Measurements from ENCODE around the gene MRPL51. TPM values are rescaled to one million over a fixed set of nuclear protein-coding genes. Genes with fewer than 3 reads are reported as not detected.

Gene MRPL51
- total RNA-seq, 1 donor from 2014 or later, result 202 TPM

DNA sequence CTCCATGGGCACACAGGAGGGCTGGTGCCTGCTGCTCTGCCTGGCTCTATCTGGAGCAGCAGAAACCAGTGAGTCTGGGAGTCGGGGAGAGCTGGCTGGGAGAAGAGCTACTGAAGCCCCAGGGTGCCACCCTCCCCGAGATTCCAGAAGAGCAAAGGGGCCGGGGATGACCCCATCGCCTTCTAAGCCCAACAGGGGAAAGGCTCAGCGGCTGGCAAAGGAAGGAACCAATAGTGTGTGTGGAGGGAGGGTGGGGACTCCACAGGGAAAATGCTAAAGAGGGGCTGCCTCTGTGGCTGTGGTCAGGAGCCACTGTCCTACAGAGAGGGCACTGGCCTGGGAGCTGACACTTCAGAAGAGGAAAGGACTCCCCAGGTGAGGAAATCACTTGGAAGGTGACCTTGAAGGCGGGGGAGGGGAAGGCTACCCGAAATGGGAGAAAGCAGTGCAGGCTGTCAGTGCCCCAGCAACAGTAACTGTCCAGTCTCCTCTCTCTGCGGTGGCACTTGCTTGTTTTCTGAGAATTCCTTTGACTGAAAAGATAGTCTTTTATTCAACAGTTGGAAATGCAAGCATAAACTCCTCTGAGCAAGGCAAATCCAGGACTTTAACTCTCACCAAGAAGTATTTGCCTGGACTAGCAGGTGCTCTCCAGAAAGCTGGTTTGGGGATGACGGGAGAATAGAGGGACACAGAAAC, 40.7 kb downstream of the MRPL51 start:
- H3K9ac ChIP-seq (ENCODE audit: low read length), result peak overlapping the region; percentile 78
- peak overlapping the region; percentile 79 for H3K27ac ChIP-seq (ENCODE audit: low read depth, low read length)
- no peaks in the 10 kb centered on the region for H3K27me3 ChIP-seq (ENCODE audit: insufficient read depth, low read length)
- Mint-ChIP-seq H3K36me3 (ENCODE audit: low read depth, unreplicated experiment) (peaks cover 12% of the 10 kb centered on the region), H3K9me3 (ENCODE audit: unreplicated experiment) (no peaks in the 10 kb centered on the region), H3K27me3 (ENCODE audit: low read depth, unreplicated experiment) (peaks cover 6% of the 10 kb centered on the region), H3K27ac (ENCODE audit: unreplicated experiment) (peak overlapping the region; percentile 77), H3K4me1 (ENCODE audit: low read depth, unreplicated experiment) (peaks cover 14% of the 10 kb centered on the region), H3K4me3 (ENCODE audit: unreplicated experiment) (no peak overlapping the region)
- no peak for FAIRE-seq
- peak overlapping the region; percentile 92 for H3K4me2 ChIP-seq (ENCODE audit: low read length)
- no peaks in the 10 kb centered on the region for H3K79me2 ChIP-seq (ENCODE audit: insufficient read depth, low read length)
- no peak for DNase-seq (ENCODE audit: low read depth)
- peak overlapping the region; percentile 94 for H2AFZ ChIP-seq (ENCODE audit: low read depth, low read length)
- peaks cover 28% of the 10 kb centered on the region for H3K4me1 ChIP-seq (ENCODE audit: insufficient read depth, low read length)
- no peak for TF ChIP-seq EZH2 (IDR thresholded peaks at IDR 0.05; ENCODE audit: insufficient read depth, low read length)
- TF ChIP-seq, protein P1, sequence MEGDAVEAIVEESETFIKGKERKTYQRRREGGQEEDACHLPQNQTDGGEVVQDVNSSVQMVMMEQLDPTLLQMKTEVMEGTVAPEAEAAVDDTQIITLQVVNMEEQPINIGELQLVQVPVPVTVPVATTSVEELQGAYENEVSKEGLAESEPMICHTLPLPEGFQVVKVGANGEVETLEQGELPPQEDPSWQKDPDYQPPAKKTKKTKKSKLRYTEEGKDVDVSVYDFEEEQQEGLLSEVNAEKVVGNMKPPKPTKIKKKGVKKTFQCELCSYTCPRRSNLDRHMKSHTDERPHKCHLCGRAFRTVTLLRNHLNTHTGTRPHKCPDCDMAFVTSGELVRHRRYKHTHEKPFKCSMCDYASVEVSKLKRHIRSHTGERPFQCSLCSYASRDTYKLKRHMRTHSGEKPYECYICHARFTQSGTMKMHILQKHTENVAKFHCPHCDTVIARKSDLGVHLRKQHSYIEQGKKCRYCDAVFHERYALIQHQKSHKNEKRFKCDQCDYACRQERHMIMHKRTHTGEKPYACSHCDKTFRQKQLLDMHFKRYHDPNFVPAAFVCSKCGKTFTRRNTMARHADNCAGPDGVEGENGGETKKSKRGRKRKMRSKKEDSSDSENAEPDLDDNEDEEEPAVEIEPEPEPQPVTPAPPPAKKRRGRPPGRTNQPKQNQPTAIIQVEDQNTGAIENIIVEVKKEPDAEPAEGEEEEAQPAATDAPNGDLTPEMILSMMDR (IDR thresholded peaks at IDR 0.05; ENCODE audit: insufficient read depth, low read depth, low read length), result no peak
- no peaks in the 10 kb centered on the region for H3K9me3 ChIP-seq (ENCODE audit: insufficient read depth, low read depth, low read length)
- H4K20me1 ChIP-seq (ENCODE audit: insufficient read depth, low read length), result no peaks in the 10 kb centered on the region
- H3K4me3 ChIP-seq (ENCODE audit: insufficient read depth, low read depth, low read length), result peak overlapping the region; percentile 65
- no peaks in the 10 kb centered on the region for H3K36me3 ChIP-seq (ENCODE audit: insufficient read depth, low read length)

DNA sequence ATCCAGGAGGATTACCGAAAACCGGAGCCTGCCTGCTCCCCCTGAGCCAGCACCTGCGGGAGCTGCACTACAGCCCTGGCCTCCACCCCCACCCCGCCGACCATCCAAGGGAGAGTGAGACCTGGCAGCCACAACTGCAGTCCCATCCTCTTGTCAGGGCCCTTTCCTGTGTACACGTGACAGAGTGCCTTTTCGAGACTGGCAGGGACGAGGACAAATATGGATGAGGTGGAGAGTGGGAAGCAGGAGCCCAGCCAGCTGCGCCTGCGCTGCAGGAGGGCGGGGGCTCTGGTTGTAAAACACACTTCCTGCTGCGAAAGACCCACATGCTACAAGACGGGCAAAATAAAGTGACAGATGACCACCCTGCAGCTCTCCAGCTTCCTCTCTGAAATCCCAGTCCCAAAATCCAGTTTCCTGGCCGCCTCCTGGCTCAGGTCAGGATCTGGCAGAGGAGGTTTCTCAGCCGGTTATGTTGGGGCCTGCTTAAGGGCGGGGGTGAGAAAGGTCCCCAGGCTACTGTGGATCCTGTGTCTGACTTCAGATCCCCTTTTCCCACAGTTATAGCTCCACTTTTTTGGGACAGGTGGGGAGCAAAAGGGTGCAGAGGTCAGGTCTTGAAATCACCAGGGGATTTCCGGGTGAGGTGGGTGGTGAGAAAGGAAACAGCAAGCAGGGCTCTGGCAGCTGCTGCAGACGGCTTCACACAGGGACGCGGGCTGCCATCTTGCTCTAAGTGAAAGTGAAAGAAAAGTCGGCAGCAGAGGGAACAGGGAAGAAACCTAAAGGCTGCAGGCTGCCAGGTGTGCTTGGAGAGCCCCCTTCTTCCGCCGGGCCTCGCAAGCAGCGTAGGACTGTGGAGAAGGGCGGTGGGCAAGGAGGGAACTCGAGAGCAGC, 41.5 kb downstream of the MRPL51 start, which contains the start of gene TAPBPL:
TSS of gene TAPBPL (plus strand) at position 695 of the 897 bp plus-strand sequence. CDS start 207 bp downstream, outside the sequence.
- H3K79me2 ChIP-seq (ENCODE audit: insufficient read depth, low read length), result no peaks in the 10 kb centered on the region
- TF ChIP-seq, protein P1 (IDR thresholded peaks at IDR 0.05; ENCODE audit: insufficient read depth, low read depth, low read length), result no peak
- TF ChIP-seq EZH2 (IDR thresholded peaks at IDR 0.05; ENCODE audit: insufficient read depth, low read length), result no peak
- FAIRE-seq, result no peak
- H3K27ac ChIP-seq (ENCODE audit: low read depth, low read length), result peak within 1 kb of the TSS; percentile 79
- H3K4me3 ChIP-seq (ENCODE audit: insufficient read depth, low read depth, low read length), result peak within 1 kb of the TSS; percentile 65
- H2AFZ ChIP-seq (ENCODE audit: low read depth, low read length), result peak within 1 kb of the TSS; percentile 94
- no peaks in the 10 kb centered on the region for H3K27me3 ChIP-seq (ENCODE audit: insufficient read depth, low read length)
- H3K4me1 Mint-ChIP-seq (ENCODE audit: low read depth, unreplicated experiment), result peaks cover 14% of the 10 kb centered on the region
- H3K4me3 Mint-ChIP-seq (ENCODE audit: unreplicated experiment), result peak within 1 kb of the TSS; percentile 72
- H3K4me2 ChIP-seq (ENCODE audit: low read length), result peak within 1 kb of the TSS; percentile 92
- no peaks in the 10 kb centered on the region for H3K36me3 ChIP-seq (ENCODE audit: insufficient read depth, low read length)
- no peaks in the 10 kb centered on the region for H3K9me3 ChIP-seq (ENCODE audit: insufficient read depth, low read depth, low read length)
- H3K27ac Mint-ChIP-seq (ENCODE audit: unreplicated experiment), result peak within 1 kb of the TSS; percentile 77
- peaks cover 28% of the 10 kb centered on the region for H3K4me1 ChIP-seq (ENCODE audit: insufficient read depth, low read length)
- no peaks in the 10 kb centered on the region for H4K20me1 ChIP-seq (ENCODE audit: insufficient read depth, low read length)
- H3K27me3 Mint-ChIP-seq (ENCODE audit: low read depth, unreplicated experiment), result peaks cover 6% of the 10 kb centered on the region
- peak within 1 kb of the TSS; percentile 78 for H3K9ac ChIP-seq (ENCODE audit: low read length)
- peaks cover 7% of the 10 kb centered on the region for H3K36me3 Mint-ChIP-seq (ENCODE audit: low read depth, unreplicated experiment)
- peak; percentile 71 for DNase-seq (ENCODE audit: low read depth)
- no peaks in the 10 kb centered on the region for H3K9me3 Mint-ChIP-seq (ENCODE audit: unreplicated experiment)

All from astrocyte (in vitro differentiated cells and primary cell).